T1000 (cell line): Measurements from ENCODE around the gene RIMBP2.
"Not testable (repeated sequence)": the region's sequence is repeated elsewhere in the genome, so short reads cannot be mapped to it uniquely, and the experiment has no call there.

ENCODE experiments used
- DNase-seq: peaks from one replicate; lab custom pipeline; 2025; ENCODE audit warnings: mixed read lengths; lab: John Stamatoyannopoulos, UW

RIMBP2 gene, protein sequence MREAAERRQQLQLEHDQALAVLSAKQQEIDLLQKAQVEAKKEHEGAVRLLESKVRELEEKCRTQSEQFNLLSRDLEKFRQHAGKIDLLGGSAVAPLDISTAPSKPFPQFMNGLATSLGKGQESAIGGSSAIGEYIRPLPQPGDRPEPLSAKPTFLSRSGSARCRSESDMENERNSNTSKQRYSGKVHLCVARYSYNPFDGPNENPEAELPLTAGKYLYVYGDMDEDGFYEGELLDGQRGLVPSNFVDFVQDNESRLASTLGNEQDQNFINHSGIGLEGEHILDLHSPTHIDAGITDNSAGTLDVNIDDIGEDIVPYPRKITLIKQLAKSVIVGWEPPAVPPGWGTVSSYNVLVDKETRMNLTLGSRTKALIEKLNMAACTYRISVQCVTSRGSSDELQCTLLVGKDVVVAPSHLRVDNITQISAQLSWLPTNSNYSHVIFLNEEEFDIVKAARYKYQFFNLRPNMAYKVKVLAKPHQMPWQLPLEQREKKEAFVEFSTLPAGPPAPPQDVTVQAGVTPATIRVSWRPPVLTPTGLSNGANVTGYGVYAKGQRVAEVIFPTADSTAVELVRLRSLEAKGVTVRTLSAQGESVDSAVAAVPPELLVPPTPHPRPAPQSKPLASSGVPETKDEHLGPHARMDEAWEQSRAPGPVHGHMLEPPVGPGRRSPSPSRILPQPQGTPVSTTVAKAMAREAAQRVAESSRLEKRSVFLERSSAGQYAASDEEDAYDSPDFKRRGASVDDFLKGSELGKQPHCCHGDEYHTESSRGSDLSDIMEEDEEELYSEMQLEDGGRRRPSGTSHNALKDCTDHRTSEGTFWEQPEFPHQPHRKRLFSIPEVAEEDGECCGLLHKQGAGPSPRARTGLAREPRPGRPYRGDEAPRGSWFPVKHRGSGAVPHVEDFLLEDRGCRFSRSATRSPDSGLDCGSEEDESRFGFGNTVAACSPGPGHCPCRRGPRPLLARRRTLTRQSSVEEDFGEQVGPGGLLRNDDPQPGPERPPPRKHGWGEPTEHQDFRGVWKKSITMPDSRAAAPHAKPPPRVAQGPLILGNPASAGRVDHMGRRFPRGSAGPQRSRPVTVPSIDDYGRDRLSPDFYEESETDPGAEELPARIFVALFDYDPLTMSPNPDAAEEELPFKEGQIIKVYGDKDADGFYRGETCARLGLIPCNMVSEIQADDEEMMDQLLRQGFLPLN (N-terminal part only)

DNA sequence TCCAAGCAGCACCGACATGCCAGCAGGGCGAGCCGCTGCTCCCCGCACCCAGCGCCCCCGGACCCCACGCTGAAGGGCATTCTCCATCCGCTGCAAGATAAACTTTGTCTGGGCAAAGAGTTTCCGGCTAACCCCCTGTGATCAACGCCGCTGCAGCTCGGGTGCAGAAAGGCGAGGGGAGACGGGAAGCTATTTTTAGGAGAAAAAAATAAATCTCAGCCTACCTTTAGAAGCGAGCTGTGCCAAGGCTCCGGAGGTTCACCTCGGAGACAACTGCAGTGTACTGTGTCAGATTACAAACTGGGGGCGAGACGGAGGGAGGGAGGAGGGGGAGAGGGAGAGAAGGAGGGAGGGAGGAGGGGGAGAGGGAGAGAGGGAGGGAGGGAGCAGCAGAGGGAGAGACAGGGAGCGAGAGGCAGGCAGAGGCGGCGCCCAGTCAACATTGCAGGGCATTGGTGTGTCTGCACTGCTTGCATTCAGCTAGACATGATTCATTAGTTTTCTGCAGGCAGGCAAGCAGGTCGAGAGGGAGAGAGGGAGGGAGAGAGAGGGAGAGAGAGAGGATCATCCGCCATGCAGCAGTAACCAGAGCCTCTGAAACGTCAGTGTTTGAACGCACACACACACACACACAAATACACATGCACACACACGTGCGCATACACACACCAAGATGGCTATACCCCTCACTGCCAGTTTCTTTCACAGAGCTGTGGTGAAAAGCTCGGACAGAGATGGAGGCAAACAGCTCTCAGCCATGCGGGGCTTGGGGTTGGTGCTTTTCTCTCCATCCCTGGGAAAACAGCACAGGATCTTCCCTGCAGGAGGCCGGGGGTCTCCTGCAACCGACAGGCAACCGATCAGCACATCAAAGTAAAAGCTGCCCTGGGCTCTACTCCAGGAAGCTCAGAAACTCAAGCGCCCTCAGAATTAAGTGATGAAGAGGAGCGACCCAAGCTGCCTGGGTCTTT lies at the start of gene RIMBP2:
Gene RIMBP2 (minus strand): TSS at position 302 of the 971 bp plus-strand sequence. CDS start 237,286 bp downstream, outside the sequence.
- DNase-seq: no peak

DNA sequence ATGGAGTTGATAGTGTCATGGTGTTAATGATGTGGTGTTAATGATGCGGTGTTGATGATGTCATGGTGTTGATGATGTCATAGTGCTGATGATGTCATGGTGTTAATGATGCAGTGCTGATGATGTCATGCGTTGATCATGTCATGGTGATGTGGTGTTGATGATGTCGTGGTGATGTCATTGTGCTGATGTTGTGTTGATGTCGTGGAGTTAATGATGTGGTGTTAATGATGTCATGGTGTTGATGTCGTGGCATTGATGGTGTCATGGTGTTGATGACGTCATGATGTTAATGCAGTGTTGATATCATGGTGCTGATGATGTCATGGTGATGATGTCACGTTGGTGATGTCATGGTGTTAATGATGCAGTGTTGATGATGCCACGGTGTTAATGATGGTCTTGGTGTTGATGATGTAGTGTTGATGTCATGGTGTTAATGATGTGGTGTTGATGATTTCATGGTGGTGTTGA lies 49.1 kb upstream of the RIMBP2 start:
- peak; percentile 32 for DNase-seq

DNA sequence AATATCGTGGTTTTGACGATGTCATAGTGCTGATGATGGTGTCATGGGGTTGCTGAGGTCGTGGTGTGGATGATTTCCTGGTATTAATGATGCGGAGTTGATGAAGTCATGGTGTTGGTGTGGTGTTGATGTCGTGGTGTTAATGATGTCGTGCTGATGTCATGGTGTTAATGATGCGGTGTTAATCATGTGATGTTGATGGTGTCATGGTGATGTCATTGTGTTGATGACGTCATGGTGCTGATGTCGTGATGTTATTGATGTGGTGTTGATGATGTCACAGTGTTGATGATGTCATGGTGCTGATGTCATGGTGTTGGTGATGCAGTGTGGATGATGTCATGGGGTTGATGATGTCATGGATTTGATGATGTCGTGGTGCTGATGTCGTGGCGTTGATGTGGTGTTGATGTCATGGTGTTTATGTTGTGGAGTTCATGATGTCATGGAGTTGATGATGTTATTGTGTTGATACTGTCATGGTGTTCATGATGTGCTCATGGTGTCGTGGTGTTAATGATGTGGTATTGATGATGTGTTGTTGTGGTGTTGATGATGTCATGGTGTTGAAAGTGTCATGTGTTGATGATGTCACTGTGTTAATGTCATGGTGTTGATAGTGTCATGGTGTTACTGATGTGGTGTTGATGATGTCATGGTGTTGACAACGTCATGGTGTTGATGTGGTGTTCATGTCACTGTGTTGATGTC lies 48.5 kb upstream of the RIMBP2 start:
- DNase-seq: peak; percentile 47

DNA sequence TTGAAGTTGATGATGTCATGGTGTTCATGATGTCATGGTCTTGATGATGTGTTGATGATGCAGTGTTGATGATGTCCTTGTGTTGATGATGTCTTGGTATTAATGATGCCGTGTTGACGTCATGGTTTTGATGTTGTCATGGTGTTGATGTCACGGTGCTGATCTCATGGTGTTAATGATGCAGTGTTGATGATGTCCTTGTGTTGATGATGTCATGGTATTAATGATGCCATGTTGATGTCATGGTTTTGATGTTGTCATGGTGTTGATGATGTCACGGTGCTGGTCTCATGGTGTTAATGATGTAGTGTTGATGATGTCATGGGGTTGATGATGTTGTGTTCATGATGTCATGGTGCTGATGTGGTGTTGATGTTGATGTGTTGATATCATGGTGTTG lies 48.0 kb upstream of the RIMBP2 start:
- peak; percentile 13 for DNase-seq

- DNase-seq: no peak
These were observed 46.2 kb upstream of the RIMBP2 start for GRCh38 chr12:130762319-130762675.

GRCh38 chr12:130761537-130762318 lies 45.6 kb upstream of the RIMBP2 start:
- DNase-seq: no peak

- DNase-seq: no peak
These were observed 38.3 kb upstream of the RIMBP2 start for GRCh38 chr12:130754234-130754901.

GRCh38 chr12:130752692-130753230 lies 36.7 kb upstream of the RIMBP2 start:
- no peak for DNase-seq

GRCh38 chr12:130752037-130752436 lies 35.9 kb upstream of the RIMBP2 start:
- DNase-seq: not testable (repeated sequence)

- no peak for DNase-seq
These were observed 32.7 kb upstream of the RIMBP2 start for GRCh38 chr12:130748786-130749185.

GRCh38 chr12:130747867-130748740 lies 32.0 kb upstream of the RIMBP2 start:
- DNase-seq: no peak

- DNase-seq: no peak
These were observed 30.4 kb upstream of the RIMBP2 start for GRCh38 chr12:130746546-130746945.

DNA sequence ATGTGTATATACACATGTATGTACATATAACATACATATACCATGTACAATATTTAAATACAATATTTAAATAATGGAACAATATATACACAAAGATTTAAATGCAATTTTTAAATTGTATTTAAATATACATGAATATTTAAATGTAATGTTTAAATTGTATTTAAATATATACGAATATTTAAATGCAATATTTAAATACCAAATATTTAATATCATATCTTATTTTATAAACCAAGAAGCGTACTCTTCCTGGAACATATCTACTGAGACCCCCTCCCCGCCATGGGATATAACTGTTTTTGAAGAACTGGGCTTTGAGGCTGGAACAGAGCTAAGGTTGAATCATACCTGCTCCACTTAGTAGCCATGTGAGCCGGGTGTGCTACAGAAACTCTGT lies 29.8 kb upstream of the RIMBP2 start:
- DNase-seq: no peak

DNA sequence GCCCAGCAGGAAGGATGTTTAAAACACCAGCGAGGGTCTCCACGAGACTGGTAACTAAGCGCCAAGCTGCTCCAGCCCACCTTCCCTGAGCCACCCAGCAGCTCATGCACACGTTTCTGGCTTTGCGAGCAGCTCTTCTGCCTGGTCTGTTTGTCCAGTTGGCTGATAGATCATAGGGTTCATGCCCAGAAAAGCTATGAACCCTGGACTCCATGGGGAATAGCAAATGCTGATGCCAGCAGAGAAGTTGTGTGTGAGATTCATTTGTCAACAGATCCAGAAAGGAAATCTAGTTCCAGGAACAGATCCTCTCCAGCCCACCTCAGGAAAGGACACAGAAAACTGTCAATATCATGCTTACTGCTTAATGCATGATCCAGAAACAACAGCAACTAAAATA lies 28.2 kb upstream of the RIMBP2 start:
- DNase-seq: no peak

- no peak for DNase-seq
These were observed 27.5 kb upstream of the RIMBP2 start for GRCh38 chr12:130743606-130744005.

DNA sequence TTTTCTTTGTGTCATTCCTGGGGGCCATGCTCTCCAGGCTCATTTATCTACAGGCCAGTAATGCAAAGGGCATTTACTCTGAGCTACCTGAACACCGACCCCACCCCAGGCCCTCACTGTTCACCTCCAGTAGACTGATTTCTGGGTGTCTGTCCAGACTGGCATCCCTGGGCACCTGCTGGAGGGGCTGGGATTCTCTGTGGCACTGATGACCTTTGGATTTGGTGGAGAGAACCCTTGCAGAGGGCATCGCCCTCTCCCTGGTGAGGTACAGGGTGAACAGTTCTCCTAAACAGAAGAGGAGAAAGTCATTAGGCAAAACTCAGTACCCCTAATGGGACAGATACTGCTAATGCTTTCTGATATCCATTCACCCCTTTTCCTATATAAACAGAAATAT lies 27.1 kb upstream of the RIMBP2 start:
- no peak for DNase-seq

- no peak for DNase-seq
These were observed 26.6 kb upstream of the RIMBP2 start for GRCh38 chr12:130742716-130743115.

GRCh38 chr12:130742112-130742511 lies 26.0 kb upstream of the RIMBP2 start:
- DNase-seq: no peak
